Measurements from ENCODE around the gene CHRNB2.

Gene CHRNB2

GRCh38 chr1:154611150-154611862 is 43.7 kb downstream of the CHRNB2 start:
- no peak for DNase-seq

- no peak for DNase-seq
Observed at GRCh38 chr1:154614247-154614646, 46.7 kb downstream of the CHRNB2 start.

GRCh38 chr1:154614901-154615300 is 47.3 kb downstream of the CHRNB2 start:
- DNase-seq, result no peak

DNA sequence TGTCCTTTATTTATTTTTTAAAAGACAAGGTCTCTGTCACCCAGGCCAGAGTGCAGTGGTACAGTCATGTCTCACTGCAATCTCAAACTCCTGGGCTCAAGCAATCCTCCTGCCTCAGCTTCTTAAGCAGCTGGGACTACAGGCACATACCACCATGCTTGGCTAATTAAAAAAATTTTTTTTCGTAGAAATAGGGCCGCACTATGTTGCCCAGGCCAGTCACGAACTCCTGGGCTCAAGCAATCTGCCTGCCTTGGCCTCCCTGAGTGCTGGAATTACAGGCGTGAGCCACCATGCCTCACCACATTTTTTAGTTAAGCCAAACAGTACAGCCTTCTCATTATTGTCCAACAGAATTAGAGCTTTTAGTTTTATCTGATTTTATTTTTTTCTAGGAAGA is 47.8 kb downstream of the CHRNB2 start:
- DNase-seq, result no peak

DNA sequence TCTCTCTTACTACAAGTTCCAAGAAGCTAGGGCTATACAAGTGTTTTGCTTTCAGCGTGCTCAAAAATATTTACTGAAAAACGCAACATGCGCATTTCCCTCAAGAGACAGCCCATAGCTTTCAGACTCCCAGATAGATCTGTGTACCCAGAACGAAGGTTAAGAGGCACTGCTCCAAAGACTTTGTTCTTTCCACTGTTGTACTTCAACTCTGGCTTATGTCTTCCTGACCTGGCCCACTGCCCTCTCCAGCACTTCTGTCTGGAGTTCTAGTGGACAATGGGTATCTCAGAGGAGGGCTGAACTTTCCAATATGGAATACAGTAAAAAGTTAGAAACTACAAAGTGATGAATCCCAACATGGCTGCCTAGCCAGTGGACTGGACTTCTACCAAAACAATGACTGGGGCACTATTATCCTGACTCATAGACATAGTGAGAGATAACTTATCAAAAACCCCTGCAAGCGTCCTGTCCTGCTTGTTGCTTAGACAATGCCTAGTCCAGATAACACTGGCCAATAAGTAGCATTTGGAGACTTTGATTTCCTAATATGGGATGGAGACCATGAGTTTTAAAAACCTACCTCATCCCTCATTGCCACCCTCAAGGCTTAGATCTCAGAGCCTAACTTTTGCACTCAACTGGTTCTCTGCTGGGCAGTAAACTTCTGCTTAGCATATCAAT is 49.2 kb downstream of the CHRNB2 start:
- no peak for DNase-seq

DNA sequence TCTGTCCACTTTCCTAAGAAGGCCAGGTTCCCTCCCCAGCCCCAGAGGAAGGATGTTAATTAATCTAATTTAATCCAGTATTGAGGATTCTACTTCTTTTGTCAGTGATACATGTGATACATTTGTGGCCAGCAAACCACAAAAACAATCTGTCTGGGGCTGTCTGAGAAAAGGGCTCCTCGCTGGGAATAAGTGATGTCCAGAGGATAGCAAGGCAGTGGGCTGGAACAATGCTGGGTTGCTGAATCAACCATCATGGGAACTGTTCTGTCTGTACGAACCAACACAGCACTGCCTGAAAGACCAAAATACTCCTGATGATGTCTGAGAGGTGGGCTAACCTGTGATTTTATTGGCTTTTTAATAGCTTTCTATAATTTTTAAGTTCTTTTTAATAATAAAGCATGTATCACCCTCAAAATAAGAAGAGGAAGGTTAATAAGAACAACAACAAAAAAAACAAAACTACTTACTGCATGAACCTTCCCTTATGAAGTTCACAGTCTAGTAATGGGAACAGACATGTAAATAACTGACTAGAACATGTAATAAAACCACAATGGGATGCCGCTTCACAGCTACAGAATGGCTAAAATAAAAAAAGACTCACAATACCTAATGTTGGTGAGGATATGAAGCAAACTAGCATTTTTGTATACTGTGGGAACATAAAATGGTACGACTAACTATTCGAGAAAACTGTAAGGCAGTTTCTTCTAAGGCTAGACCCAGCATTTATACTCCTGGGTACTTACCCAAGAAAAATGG is 51.8 kb downstream of the CHRNB2 start:
- no peak for DNase-seq

- DNase-seq, result no peak
Observed at GRCh38 chr1:154620751-154621150, 53.2 kb downstream of the CHRNB2 start.

GRCh38 chr1:154621875-154622274 is 54.3 kb downstream of the CHRNB2 start:
- no peak for DNase-seq

- DNase-seq, result no peak
Observed at GRCh38 chr1:154622503-154623039, 55.0 kb downstream of the CHRNB2 start.

GRCh38 chr1:154623358-154623757 is 55.8 kb downstream of the CHRNB2 start:
- DNase-seq, result no peak

DNA sequence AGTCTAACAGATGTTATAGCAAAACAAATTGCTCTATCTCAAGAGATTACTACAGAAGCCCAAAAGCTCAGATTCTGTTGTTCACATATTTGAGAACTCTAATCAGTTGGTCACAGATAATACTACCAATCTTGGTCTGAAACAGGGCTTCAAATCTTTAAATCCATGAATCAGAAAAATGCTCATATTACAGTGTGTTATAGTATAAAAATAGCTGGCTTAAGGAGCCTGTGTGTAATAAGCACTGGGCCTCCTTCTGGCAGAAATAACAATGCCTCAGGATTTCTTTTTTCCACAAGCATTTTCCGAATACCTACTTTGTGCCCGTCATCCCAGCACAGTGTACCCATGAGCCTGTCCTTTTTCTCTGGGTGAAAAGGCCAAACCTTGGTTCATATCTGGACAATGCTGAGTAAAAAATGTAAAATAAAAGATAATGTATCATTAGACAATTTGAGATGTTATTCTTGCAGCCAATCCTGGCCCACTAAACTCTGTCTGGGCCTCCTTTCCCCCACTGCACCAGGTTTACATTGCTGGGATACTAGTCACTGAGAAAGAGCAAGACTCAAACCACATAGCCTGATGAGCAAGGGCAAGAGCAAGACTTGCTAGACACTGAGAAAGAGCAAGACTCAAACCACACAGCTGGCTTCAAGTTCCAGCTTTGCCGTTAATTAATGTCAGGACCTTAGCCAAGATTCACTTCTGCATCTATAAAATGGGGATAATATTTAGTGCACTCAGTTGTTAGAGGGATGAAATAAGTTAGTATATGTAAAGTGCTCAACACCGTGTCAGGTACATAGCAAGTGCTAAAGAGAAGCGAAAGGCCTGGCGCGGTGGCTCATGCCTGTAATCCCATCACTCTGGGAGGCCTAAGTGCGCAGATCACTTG is 57.4 kb downstream of the CHRNB2 start:
- no peak for DNase-seq

GRCh38 chr1:154626456-154627256 is 59.1 kb downstream of the CHRNB2 start:
- no peak for DNase-seq

- peak; percentile 85 for DNase-seq
Observed at GRCh38 chr1:154627257-154628120, 59.9 kb downstream of the CHRNB2 start.

- DNase-seq, result no peak
Observed at GRCh38 chr1:154628121-154628405, 60.5 kb downstream of the CHRNB2 start.

DNA sequence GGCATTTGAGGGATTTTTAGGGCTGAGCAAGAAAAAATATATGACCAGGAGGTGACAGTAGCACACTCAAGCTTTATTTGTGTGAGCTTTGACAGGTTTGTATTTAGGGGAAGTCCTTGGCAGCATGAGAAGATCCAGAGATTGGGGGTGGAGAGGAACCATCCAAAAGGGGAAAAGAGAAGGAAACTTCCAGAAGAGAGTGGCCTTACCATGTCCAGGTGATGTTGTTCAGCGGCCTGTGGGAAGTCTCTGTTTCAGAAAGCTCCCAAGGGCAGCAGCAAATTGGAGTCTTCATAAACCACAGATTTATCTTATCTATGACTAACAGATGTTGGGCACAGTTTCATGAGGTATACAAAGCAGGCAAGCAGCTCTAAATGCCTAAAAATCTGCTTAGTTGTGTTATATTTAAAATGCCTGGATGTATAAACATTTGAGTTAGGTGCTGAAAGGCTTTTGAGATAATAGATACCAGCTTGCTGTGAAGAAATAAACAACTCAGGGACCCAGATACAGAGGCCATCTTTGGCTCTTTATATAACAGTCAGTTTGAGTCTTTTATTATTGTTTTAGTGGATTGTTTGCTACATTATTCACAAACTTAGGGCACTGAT is 61.6 kb downstream of the CHRNB2 start:
- DNase-seq, result no peak

Measured in central memory CD4-positive, alpha-beta T cell (primary cell).